GM21423 (cell line): ENCODE measurements around the gene CBFA2T3.
"Not testable (repeated sequence)": the region's sequence is repeated elsewhere in the genome, so short reads cannot be mapped to it uniquely, and the experiment has no call there.

Experiments used
- ATAC-seq: cut with Tn5 transposase; IDR thresholded peaks from one replicate; pipeline ENCODE4 v1.9.1; 2021; ENCODE audit warnings: mild to moderate bottlenecking, moderate library complexity; ENCODE audit not compliant: unreplicated experiment

CBFA2T3 gene

GRCh38 chr16:89013111-89013510, 36.1 kb upstream of the CBFA2T3 start:
- no peak for ATAC-seq

DNA sequence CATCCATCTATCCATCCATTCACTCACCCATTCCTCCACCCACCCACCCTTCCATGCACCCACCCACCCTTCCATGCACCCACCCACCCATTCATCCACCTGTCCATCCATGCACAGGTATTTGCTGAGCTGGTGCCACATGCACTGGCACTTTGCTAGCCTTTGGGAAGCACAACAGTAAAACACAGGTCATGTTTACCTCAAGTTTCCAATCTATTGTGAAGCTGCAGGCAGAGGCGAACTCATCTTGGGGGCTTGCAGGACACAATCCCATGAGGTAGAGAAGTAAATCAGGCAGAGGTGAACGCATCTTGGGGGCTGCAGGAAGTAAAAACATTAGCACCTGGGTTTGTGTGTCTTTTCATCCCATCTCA, 35.6 kb upstream of the CBFA2T3 start:
- no peak for ATAC-seq

DNA sequence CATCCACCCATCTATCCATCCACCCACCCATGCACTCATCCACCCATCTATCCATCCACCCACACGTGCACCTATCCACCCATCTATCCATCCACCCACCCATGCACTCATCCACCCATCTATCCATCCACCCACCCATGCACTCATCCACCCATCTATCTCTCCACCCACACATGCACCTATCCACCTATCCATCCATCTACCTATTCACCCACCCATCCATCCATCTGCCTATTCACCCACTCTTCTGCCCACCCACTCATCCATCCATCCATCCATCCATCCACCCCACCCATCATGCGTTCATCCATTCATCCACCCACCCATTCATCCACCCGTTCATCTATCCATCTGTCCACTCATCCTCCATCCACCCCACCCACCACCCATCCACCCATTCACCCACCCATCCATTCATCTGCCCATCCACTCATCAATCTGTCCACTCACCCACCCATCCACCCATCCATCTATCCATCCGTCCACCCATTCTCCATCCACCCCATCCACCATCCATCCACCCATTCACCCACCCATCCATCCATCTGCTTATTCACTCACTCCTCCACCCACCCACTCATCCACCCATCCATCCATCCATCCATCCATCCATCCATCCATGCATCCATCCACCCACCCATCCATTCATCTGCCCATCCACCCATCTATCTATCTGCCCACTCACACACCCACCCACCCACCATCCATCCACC, 35.1 kb upstream of the CBFA2T3 start:
- no peak for ATAC-seq

- no peak for ATAC-seq
These were observed 33.4 kb upstream of the CBFA2T3 start for GRCh38 chr16:89010210-89010925.

GRCh38 chr16:89009343-89010209, 32.6 kb upstream of the CBFA2T3 start:
- ATAC-seq = no peak

- not testable (repeated sequence) for ATAC-seq
These were observed 31.8 kb upstream of the CBFA2T3 start for GRCh38 chr16:89008796-89009195.

GRCh38 chr16:89007371-89008249, 30.6 kb upstream of the CBFA2T3 start:
- no peak for ATAC-seq

- no peak for ATAC-seq
These were observed 29.2 kb upstream of the CBFA2T3 start for GRCh38 chr16:89006036-89006752.

DNA sequence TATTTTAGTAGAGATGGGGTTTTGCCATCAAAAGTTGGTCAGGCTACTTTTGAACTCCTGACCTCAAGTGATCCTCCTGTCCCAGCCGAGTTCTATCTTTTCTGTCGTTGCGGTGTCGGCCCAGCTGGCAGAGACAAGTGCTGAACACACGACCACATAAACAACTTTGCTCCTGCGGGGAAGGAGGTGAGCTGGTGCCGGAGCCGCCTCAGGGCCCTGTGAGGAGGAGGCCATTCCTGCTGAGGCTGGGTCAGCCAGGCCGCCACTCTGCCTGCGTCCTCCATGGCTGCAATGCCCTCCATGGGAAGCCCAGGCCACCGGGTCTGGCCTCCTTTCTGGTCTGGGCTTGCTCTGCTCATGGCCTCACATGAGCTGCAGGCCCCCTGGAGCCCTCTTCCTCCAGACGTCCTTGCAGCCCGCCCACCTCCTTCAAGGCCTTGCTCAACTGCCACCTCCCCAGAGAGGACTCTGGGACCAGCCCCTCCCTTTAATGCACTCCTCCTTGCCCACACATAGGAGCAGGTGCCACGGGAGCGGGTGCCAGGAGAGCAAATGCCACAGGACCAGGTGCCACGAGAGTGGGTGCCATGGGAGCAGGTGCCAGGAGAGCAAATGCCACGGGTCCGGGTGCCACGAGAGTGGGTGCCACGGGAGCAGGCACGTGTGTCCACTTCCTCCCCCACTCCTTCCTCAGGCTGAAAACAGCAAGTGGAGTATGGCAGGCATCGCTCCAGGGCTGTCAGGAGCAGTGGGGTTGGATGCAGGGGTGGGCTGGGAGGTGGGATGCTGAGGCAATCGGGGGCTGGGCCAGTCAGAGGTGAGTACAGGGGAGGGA, 28.4 kb upstream of the CBFA2T3 start:
- no peak for ATAC-seq

- ATAC-seq = no peak
These were observed 27.3 kb upstream of the CBFA2T3 start for GRCh38 chr16:89004209-89004831.

DNA sequence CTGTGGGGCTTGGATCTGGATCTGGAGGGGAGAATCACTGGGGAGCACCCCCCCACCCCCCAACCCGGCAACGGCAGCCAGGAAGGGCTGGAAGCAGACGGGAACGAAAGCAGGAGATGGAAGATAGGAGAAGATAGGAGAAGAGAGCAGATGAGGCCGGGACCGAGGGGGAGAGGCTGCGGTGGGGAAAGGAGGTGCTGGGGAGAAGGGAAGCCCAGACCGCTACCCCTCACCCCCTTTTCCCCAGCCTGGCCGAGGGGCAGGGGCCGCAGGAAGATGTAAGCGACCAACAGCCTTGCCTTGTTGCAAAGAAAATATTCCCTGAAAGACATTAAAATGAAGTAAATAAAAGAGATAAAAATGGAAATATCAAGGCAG, 26.8 kb upstream of the CBFA2T3 start:
- ATAC-seq = no peak

DNA sequence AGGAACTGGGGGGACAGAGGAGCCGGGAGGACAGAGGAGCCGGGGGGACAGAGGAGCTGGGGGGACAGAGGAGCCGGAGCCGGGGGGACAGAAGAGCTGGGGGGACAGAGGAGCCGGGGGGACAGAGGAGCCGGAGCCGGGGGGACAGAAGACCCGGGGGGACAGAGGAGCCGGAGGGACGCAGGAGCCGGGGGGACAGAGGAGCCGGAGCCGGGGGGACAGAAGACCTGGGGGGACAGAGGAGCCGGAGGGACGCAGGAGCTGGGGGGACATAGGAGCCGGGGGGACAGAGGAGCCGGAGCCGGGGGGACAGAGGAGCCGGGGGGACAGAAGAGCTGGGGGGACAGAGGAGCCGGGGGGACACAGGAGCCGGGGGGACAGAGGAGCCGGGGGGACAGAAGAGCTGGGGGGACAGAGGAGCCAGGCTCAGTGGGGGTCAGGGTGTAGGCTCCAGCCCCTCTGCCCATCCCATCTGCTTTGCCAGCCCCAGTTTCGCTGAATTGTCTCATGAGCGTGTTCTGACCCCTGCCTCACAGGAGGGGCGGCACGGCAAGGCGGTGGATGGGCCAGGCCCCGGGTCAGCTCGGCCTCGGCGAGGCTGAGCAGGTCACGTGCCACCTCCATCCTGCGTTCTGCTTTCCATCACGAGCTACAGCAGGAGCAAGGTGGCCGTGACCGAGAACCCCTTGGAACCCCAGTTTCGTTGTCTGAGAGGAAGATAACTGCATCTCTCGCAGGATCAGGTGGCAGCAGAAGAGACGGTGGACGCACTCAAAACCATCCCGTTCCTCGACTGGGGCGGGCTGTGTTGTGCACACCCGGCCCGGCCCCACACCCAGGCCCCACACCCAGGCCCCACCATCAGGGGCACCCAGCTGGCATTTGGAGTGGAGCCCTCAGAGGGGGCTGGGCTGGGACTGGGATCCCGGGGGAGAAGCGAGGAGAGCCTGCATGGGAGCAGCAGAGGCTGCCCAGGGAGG, 26.1 kb upstream of the CBFA2T3 start:
- ATAC-seq = no peak

- not testable (repeated sequence) for ATAC-seq
These were observed 25.1 kb upstream of the CBFA2T3 start for GRCh38 chr16:89002081-89002480.

- ATAC-seq = no peak
These were observed 24.4 kb upstream of the CBFA2T3 start for GRCh38 chr16:89001117-89002027.

GRCh38 chr16:89000207-89000959, 23.4 kb upstream of the CBFA2T3 start:
- no peak for ATAC-seq
